ENCODE results near the gene ZNF664. TPM values are rescaled to one million over a fixed set of nuclear protein-coding genes. Genes with fewer than 3 reads are reported as not detected.
"Not testable (repeated sequence)": the region's sequence is repeated elsewhere in the genome, so short reads cannot be mapped to it uniquely, and the experiment has no call there.

ZNF664 gene
- polyA plus RNA-seq, 1 donor: 44.2 TPM

DNA sequence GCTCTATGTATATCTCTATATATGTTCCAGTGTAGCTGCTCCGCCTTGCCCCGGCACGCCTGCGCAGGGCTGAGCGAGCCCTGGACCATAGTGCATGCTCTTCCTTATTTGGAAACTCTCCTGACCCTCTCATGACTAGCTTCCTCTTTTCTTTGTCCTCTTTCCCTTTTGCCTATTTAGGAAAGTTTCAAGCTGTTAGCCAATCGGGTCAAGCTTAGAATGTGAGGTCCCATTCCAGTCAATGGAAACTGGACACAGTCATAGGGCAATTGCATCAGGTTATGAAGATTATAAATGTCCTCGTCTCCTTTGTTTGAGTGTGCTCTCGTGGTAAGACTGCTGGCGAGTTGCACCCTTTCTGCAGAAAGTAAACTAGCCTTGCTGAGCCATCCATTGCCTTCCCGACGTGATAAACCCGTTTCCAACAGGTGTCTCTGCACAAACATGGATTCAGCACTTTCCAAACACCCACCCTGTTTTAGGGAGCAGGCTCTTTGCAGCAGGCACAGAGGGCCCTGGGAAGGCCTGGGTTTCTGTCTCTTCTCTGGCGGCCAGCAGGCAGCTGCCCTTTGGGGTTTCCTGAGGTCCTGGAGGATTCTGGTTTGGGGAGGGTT, 31.3 kb upstream of the ZNF664 start:
- no peak for DNase-seq

GRCh38 chr12:123942238-123942653, 30.8 kb upstream of the ZNF664 start:
- no peak for DNase-seq

DNA sequence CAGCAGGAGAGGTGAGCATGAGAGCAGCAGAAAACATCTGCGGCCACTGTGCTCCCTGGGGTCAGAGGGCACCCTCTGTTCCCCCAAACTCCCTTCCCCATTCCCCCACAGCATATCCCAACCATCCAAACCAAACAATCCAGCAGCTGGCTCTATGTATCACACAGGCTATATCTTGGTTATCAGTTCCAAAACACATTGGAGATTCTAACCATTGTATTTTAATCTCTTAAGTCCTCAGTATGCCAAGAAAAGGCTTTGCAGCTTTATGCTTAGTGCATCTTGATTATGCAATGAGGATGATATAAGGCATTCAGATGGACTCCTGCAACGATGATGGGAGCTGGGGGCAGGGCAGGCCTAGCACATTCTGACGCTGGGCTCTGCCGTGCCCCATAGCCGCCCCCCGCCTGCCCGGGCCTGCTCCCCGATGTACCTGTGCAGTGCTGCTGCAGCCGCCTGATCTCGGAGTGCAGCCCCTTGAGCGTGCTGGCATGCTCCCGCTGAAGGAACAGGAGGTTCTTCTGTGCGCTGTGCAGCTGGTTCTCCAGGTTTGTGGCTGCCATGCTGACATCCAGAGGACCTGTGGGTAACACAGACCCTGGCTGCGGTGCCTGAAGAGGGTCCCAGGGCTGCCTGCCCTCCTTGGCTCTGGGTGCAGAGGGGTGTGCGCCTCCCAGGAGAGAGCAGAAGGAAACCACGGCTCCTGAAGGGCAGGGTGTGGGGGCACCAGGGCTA, 29.9 kb upstream of the ZNF664 start:
- no peak for DNase-seq

DNA sequence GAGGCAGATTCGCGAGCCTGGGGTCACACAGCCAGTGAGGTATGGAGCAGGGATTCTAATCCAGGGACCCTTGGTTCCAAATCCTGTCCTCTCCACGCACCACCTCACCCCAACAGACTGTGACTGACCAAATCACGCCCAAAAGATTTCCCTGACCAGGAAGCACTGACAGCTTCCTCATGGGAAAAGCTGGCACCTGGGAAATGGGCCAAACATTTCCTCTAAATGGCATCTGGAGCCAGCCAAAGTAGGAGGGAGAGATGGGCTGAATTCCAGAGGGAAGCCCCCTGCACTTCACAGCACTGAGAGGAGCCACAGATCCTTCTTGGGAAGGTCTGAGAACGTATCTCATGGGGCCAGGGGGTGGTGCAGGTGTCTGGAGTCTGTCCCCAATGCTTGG, 29.2 kb upstream of the ZNF664 start:
- DNase-seq: no peak

- no peak for DNase-seq
Measured at GRCh38 chr12:123944696-123945095, 28.3 kb upstream of the ZNF664 start.

DNA sequence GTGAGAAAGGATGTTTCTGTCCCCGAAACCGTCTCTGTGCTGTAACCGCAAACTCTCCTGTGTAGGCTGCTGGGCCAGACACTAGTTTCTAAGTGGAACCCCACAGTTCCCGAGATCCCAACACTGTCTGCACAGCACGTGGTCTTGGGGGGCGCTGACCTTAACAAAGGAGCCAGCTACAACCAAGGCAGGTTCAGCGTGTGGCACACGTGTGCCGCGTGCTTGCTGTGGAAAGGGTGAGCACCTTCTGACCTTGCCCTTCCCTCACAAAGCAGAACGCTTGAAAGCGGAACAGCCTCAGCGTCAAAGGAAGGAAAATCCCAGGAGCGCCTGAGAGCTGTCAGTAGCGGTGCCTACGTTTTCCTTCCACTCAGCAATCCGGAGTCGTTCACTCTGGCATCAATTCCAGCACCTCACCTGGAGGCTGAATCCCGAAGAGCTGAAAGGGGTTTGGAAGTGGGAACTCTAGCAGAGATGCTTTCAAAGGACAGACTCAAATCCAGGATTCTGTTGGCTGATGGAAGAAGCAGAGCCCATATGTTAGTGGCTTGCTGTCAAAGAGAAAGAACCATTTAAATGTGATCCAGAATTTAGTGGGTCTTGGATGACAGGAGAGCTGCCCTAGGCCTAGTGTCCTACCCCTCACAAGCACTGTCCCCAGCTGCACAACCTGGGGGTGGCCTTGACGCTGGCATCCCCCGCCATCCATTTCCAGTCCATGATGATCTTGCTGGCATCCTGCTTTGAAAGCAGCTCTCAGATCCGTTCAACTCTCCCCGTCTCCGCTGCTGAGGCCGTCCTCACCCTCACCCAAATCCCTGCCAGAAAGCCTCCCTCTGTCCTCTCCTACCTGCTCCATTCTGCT, 27.5 kb upstream of the ZNF664 start:
- DNase-seq: no peak

GRCh38 chr12:123946152-123946515, 26.9 kb upstream of the ZNF664 start:
- DNase-seq: no peak

- DNase-seq: not testable (repeated sequence)
Measured at GRCh38 chr12:123946516-123947505, 26.2 kb upstream of the ZNF664 start.

DNA sequence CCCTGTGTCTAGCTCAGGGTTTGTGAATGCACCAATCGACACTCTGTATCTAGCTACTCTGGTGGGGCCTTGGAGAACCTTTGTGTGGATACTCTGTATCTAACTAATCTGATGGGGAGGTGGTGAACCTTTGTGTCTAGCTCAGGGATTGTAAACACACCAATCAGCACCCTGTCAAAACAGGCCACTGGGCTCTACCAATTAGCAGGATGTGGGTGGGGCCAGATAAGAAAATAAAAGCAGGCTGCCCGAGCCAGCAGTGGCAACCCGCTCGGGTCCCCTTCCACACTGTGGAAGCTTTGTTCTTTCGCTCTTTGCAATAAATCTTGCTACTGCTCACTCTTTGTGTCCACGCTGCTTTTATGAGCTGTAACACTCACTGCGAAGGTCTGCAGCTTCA, 25.5 kb upstream of the ZNF664 start:
- DNase-seq: not testable (repeated sequence)

- DNase-seq: no peak
Measured at GRCh38 chr12:123948401-123948795, 24.6 kb upstream of the ZNF664 start.

DNA sequence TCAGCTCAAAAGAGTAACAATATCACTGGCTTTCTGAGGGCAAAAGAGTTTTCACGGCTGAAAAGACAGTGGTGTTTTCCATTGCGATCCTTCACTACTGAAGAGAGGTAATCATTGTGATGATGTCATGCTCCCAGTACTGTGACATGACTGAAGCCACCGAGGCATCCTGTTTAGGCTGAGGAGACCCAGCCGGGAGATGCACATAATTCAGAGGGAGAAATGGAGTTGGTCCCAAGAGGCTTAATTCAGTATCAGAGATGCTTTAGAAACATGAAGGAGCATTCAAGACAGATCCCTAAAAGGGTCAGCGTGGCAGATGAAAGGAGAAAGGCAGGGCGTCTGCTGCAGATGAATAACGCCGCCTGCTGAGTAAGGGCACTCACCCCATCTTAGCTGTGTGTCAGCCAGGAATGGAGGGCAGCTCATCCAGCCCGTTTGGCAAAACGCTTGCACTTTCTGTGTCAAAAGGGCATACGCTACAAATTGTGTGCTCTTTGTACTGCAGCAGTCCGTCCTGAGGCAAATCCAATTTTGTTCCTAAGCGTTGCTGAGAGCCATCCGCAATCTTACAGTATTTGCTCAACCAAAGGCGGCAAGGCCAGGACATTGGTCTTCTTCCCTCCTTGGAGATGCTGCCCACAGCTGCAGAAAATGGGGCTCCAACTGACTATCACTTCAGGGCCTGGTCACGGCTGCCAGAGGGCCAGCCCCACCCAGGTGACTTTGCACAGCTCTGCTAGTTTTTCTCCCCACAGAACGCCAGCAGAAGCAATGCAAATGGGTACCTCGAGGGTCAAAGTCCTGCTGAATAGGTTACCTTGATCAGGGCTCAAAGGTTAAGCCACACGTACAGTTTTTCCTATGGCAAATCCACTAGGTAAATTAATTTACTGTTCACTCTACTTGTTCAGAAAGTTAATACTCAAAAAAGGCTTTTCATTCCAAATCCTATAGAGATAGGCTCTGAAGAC, 23.9 kb upstream of the ZNF664 start:
- DNase-seq: no peak

GRCh38 chr12:123949770-123950165, 23.2 kb upstream of the ZNF664 start:
- DNase-seq: no peak

DNA sequence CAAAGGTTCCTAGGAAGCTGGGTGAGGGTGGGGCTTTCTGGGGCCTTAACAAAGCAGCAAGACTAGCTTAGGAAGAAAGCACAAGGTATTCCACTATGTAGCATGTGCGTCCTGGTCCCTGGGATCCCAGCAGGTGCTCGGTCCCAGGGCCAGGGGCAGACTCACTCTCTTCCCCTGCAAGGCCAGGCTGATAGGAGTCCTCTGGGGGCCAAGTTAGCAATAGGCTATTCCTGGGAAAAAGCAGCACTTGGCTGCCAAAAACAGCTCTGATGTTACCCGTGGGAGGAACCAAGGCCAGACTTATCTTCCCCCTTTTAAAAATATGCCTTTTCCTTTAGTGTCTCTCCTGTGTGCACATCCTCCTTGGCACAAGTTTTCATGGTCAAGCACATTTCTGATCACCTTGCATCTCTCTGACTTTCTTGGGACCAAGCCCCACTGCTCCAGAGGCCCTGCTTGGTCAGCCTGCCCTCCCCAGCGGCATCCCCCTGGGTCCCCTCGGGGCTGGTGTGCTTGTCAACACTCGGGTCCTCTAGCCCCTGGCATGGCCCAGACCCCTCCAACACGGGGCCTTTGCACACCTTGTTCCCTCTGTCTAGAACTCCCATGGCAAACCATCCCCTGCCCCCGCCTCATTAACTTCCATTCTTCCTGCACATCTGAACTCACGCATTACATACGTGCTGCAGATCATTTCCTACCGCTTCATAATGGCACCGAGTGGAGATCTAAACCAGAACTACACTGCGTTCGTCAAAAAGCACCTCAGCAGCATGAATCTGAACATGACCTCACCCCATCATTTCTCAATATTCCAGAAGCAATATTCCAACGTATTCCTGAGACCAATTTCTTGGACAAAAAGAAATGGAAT, 22.3 kb upstream of the ZNF664 start:
- no peak for DNase-seq

DNA sequence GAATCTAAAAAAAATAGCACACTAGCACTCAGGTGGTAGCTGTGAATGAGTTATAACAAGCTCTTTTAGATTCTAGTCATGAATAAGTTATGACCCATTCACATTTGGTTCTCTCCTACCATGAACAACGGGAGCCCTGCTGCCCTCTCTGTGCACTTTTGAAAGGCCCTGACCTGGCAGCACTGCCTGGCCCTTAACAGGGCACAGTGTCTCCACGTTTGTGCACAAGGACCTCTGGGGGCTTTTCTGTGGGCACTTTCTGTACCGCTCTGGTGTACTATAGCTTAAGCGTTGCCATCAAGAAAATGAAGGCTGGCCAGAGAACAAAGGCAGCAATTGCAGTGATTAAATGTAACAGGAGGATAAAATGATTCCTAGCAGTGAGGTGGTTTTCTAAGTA, 21.5 kb upstream of the ZNF664 start:
- DNase-seq: no peak

DNA sequence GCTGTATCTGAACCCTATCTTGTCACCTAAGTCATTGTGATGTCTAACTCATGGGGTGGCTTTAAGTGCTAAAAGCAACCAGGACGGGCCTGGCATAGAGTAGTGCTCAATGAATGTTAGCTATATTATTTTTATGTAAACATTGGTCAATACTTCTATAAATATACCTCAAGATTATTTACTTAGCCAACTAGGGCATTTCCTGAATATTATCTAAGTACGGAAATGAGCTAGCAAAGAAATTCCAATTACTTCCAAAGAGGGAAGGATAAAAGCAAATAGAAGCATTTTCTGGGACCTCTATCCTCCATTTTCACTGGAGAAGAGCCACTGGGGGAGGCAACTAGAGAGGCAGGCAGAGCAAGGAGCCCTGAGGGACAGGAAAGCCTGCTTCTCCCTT, 21.0 kb upstream of the ZNF664 start:
- DNase-seq: no peak

GRCh38 chr12:123954647-123955350, 18.2 kb upstream of the ZNF664 start:
- DNase-seq: no peak

GRCh38 chr12:123956249-123956648, 16.8 kb upstream of the ZNF664 start:
- no peak for DNase-seq

- DNase-seq: no peak
Measured at GRCh38 chr12:123957196-123957595, 15.8 kb upstream of the ZNF664 start.

DNA sequence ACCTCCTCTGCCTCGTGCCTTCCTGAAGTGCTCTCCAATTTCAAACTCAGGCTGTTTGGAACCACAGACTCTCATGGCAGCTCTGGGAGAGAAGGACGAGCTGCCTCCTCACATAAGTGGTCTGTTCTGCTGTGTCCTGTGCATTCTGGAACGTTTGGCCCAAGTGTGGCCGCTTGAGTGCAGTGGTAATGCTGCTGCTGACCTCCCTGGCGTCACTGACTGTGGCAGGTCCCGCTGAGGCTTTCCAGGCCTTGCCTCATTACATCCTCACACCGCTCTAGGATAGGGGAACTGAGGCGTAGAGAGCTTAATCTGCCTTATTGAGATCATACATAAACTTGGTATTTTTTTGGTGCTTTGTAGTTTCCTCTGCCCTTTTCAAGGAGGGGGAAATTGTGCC, 14.6 kb upstream of the ZNF664 start:
- DNase-seq: no peak

All from hindlimb muscle (tissue), 1 donor.